ENCODE results near the gene EIF2D. TPM values are rescaled to one million over a fixed set of nuclear protein-coding genes. Genes with fewer than 3 reads are reported as not detected.
"Not testable (repeated sequence)": the region's sequence is repeated elsewhere in the genome, so short reads cannot be mapped to it uniquely, and the experiment has no call there.

Gene EIF2D
- total RNA-seq, 1 experiment from 2014 or later, result 39.6 TPM

DNA sequence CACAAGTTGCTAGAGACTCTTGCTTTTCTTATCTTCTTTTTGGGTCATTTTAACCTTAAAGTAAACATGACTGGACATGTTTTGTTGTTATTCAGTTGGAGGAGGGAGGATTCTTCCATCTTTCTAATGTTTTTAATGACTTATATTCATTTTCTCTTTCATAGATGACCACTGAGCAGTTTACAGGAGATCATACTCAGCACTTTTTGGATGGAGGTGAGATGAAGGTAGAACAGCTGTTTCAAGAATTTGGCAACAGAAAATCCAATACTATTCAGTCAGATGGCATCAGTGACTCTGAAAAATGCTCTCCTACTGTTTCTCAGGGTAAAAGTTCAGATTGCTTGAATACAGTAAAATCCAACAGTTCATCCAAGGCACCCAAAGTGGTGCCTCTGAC lies 35.0 kb upstream of the EIF2D start:
- Histone ChIP-seq H3K27me3 (no peaks in the 10 kb centered on the region), H3K27ac (no peak overlapping the region), H3K4me1 (no peaks in the 10 kb centered on the region), H3K4me3 (no peak overlapping the region), H3K36me3 (peaks cover 13% of the 10 kb centered on the region; the same call in 1 of the 2 replicates), H3K9me3 (replicated peaks) (no peaks in the 10 kb centered on the region)
- no peak for DNase-seq

DNA sequence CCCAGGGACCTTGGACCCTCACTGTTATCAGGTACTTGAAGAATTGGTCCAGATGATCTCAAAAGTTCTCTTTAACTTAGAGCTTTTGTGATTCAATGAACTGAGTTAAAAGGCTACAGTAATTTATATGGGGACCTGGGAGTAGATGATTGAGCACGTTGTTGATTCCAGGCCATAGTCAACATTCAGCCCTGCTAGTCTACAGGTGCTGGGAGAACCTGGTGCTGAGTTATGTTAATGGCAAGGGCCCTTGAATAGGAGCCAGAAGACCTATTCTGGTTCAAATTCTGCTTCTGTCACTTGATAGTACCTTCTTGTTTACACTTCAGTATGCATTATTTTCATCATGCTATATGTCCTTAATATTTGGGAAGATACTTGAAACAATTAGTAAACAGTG lies 34.2 kb upstream of the EIF2D start:
- no peaks in the 10 kb centered on the region for H3K27me3 ChIP-seq
- peaks cover 3% of the 10 kb centered on the region; the same call in 1 of the 2 replicates for H3K4me1 ChIP-seq
- no peaks in the 10 kb centered on the region for H3K9me3 ChIP-seq (replicated peaks)
- no peak overlapping the region for H3K27ac ChIP-seq
- H3K4me3 ChIP-seq, result no peak overlapping the region
- no peak for DNase-seq
- peaks cover 13% of the 10 kb centered on the region; the same call in 1 of the 2 replicates for H3K36me3 ChIP-seq

DNA sequence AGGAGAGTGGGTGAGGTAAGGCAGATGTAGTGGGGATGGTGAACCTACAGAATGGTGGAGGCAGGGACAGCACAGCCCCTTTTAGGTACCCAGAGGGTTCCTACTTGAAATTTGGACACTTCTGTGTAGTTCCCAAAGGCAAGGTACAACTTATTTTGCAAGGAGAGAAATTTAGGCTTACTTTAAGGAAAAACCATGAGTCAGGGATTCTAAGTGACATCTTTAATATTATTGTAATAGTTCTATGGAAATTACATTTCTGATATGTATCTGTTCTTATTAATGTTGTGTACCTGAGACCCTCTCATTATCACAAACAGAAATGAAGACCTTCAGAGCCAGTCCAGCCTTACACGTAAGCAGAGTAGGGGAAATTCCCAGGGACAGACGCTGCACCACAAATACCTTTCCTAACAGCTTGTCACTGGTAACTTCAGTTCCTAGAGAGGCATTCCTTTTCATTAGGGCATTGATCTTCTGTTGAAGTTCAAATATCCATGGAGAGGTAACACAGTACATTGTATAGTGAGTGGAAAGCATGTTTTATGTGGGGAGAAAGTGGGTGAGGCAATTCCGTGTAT lies 30.9 kb upstream of the EIF2D start:
- H3K36me3 ChIP-seq, result peaks cover 8% of the 10 kb centered on the region; the same call in 1 of the 2 replicates
- H3K9me3 ChIP-seq (replicated peaks), result no peaks in the 10 kb centered on the region
- H3K27me3 ChIP-seq, result no peaks in the 10 kb centered on the region
- peaks cover 3% of the 10 kb centered on the region; the same call in 1 of the 2 replicates for H3K4me1 ChIP-seq
- no peak overlapping the region for H3K4me3 ChIP-seq
- H3K27ac ChIP-seq, result no peak overlapping the region
- DNase-seq, result no peak

DNA sequence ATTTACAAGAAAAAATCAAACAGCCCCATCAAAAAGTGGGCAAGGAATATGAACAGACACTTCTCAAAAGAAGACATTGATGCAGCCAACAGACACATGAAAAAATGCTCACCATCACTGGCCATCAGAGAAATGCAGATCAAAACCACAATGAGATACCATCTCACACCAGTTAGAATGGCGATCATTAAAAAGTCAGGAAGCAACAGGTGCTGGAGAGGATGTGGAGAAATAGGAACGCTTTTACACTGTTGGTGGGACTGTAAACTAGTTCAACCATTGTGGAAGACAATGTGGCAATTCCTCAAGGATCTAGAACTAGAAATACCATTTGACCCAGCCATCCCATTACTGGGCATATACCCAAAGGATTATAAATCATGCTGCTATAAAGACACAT lies 29.8 kb upstream of the EIF2D start:
- DNase-seq; H3K36me3 ChIP-seq; H3K27me3 ChIP-seq; H3K27ac ChIP-seq; H3K4me3 ChIP-seq; H3K4me1 ChIP-seq; H3K9me3 ChIP-seq (replicated peaks): not testable (repeated sequence)

DNA sequence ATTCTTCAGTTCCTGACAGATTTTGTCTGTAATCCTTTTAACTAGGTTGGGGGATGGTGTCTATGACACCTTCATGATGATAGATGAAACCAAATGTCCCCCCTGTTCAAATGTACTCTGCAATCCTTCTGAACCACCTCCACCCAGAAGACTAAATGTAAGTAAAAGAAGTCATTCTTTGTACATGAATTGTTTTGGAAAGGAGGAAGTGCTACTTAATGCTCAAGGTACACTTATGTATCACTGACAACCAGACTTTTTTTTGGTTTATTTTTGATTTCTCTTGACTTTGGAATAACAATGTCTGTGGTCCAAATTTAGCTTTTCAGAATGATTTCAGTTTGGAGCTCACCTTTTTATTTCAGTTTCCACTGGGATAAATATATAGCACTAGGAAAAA lies 25.3 kb upstream of the EIF2D start:
- Histone ChIP-seq H3K36me3 (no peaks in the 10 kb centered on the region), H3K27ac (no peak overlapping the region), H3K4me3 (no peak overlapping the region), H3K9me3 (replicated peaks) (no peaks in the 10 kb centered on the region), H3K4me1 (peaks cover 13% of the 10 kb centered on the region; the same call in 1 of the 2 replicates), H3K27me3 (no peaks in the 10 kb centered on the region)
- DNase-seq, result no peak

DNA sequence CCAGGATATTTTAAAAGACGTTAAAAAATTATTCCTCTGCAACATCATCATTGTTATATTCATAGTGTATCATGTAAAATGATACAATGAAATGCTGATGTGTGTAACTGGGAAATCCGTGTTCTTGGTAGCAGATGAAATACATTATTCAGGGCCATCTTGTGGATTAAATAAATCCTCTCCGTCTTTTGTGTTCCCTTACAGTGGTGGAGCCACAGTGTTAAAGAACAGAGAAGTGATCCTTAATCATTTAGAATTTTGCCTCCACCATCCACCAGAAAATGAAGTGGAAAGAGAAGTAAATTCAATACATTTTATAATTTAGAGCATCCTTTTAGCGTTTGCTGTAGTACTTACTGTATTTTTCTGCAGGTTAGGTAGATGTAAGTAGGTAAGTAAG lies 24.4 kb upstream of the EIF2D start:
- Histone ChIP-seq H3K36me3 (no peaks in the 10 kb centered on the region), H3K27ac (no peak overlapping the region), H3K4me3 (peak overlapping the region; percentile 80; the same call in 1 of the 2 replicates), H3K9me3 (replicated peaks) (no peaks in the 10 kb centered on the region), H3K4me1 (peaks cover 12% of the 10 kb centered on the region; the same call in 1 of the 2 replicates), H3K27me3 (no peaks in the 10 kb centered on the region)
- DNase-seq, result no peak

DNA sequence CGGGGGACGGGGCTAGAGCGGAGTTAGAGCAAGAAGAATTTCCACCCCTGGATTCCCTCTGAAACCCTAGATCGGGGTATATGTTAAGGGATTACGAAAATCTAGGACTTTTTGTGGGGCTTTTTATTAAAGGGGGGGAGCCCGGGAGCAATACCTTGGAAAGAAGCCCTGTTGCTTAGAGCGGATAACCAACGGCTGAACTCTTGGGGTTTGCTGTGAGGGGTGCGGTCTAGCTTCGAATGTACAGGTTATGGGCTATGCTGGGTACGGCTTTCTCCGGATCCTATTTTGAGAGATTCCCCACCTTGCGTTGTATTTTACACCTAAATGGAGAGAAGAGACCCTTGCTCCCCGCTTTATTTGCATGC lies 23.7 kb upstream of the EIF2D start:
- H3K4me3 ChIP-seq, result peak overlapping the region; percentile 80
- DNase-seq, result peak; percentile 28 to 45
- peaks cover 14% of the 10 kb centered on the region; the same call in 1 of the 2 replicates for H3K4me1 ChIP-seq
- no peaks in the 10 kb centered on the region for H3K27me3 ChIP-seq
- peak overlapping the region; percentile 59; the same call in 1 of the 2 replicates for H3K27ac ChIP-seq
- H3K36me3 ChIP-seq, result no peaks in the 10 kb centered on the region
- H3K9me3 ChIP-seq (replicated peaks), result no peaks in the 10 kb centered on the region

DNA sequence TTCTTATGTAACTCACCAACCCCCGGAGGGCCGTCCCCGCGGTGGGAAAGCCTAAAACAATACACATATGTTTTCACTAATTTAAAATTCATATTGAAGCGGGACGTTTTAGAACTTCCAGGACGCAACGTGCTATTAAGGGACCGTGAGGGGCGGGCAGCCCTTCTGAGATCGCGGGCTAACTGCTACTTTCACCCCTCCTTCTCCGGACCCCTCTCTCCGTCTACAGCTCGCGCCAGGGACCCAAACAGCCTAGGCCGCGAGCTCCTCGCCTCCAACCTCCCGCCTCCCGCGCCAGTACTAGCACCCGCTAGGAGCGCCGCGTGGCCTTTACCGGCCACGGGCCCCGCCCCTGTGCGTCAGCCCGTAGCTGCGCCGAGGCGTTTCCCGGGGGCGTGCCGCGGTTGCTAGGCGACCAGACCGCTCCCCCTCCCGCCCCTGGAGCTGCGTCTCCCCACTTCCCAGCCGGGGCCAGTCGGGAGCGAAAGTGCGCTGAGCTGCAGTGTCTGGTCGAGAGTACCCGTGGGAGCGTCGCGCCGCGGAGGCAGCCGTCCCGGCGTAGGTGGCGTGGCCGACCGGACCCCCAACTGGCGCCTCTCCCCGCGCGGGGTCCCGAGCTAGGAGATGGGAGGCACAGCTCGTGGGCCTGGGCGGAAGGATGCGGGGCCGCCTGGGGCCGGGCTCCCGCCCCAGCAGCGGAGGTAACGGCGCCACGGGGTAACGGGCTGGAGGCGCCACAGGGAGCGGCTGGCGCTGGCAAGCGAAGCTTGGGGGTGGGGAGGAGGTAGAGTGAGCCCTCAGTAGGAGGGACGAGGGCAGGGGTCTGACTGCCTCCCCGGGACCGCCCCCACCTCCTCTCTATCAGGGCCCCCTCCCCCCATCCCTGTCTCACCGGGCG lies 23.1 kb upstream of the EIF2D start, which contains the start of gene DYRK3:
Gene DYRK3, plus strand, starts transcription at position 457 of the 898 bp plus-strand sequence. Its CDS starts 168 bp downstream, at position 625.
- Histone ChIP-seq H3K4me3 (peak within 1 kb of the TSS; percentile 80), H3K36me3 (no peaks in the 10 kb centered on the region), H3K4me1 (peaks cover 14% of the 10 kb centered on the region; the same call in 1 of the 2 replicates), H3K27ac (peak within 1 kb of the TSS; percentile 59), H3K27me3 (no peaks in the 10 kb centered on the region), H3K9me3 (replicated peaks) (no peaks in the 10 kb centered on the region)
- peak; percentile 97 to 98 for DNase-seq

DNA sequence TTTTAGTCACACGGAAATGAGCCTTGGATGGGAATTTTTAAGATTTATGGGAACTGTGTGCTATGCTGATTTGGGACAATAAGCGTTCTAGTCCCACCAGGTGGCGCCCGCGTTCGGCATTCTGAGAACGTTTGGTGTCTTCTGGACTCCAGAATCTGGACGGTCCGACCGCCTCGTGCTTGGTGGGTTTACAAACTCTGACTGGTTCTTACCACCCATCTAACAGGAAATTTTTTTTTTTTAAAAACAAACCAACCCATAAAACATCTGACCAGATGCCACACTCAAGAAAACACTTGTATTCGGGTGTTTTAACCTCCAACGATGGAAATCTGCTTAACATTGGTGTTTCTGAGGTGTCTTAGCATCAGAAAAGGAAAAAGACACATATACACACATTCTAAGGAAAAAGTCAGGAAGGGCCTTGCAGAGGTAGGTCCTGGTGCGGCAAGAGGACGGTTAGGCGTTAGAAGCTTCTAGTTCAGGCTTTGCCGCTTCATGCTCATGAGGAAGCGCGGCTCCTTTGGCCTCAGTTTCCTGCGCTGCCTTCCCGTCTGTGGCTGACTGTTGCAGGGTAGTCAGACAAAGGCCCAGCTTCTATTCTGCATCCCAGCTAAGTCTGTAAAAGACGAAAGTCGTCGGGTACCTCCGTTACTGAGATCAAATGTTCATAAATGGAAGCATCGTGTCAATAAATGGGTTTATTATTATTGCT lies 22.3 kb upstream of the EIF2D start:
- H3K4me1 ChIP-seq, result peaks cover 14% of the 10 kb centered on the region; the same call in 1 of the 2 replicates
- no peaks in the 10 kb centered on the region for H3K27me3 ChIP-seq
- H3K9me3 ChIP-seq (replicated peaks), result no peaks in the 10 kb centered on the region
- DNase-seq, result peak; percentile 89 to 97
- H3K27ac ChIP-seq, result peak overlapping the region; percentile 59
- no peaks in the 10 kb centered on the region for H3K36me3 ChIP-seq
- H3K4me3 ChIP-seq, result peak overlapping the region; percentile 80

DNA sequence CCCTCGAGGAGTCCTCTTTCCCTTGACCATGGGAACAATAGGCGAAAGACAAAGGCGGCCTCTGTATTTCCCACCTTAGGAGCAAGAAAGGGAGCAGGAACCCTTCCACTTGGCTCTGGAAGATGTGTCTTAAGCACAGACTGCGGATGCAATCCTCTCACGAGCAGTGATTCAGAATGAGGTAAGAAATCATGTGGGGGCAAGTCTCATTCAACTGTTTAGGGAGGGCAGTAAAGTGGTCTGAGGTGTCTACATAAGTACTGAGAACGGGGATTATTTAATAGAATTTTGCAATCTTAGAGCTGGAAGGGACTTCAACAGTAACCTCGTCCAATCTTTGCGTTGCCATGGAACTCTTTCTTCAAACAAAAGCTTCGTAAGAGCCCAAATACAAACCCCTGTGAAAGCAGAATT lies 21.4 kb upstream of the EIF2D start:
- Histone ChIP-seq H3K27ac (no peak overlapping the region), H3K36me3 (no peaks in the 10 kb centered on the region), H3K4me3 (no peak overlapping the region), H3K9me3 (replicated peaks) (no peaks in the 10 kb centered on the region), H3K27me3 (no peaks in the 10 kb centered on the region), H3K4me1 (peaks cover 14% of the 10 kb centered on the region; the same call in 1 of the 2 replicates)
- DNase-seq, result no peak

DNA sequence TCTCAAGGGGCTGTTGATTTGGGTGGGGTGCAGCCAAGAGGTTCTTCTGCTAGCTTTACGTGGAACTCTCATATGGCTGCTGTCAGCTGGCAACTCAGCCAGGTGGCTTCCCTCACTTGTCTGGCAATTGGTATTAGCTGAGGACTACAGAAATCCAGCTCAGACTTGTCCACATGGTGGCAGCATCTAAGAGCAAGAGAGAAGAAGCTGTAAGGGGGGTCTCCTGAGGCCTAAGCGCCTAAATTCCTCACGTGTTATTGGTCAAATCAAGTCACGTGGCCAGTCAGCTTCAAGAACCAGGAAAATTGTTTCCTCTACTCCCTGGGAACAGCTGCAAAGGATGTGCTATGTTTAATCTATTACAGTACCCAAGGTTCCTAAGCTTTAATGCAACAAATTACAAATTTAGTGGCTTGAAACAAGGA lies 18.8 kb upstream of the EIF2D start:
- Histone ChIP-seq H3K9me3 (replicated peaks) (no peaks in the 10 kb centered on the region), H3K27ac (no peak overlapping the region), H3K36me3 (no peaks in the 10 kb centered on the region), H3K4me1 (0 out of 2 replicates have a peak, but pooled peaks cover 4% of the 10 kb centered on the region), H3K4me3 (no peak overlapping the region), H3K27me3 (no peaks in the 10 kb centered on the region)
- peak; percentile 95 to 99 for DNase-seq

DNA sequence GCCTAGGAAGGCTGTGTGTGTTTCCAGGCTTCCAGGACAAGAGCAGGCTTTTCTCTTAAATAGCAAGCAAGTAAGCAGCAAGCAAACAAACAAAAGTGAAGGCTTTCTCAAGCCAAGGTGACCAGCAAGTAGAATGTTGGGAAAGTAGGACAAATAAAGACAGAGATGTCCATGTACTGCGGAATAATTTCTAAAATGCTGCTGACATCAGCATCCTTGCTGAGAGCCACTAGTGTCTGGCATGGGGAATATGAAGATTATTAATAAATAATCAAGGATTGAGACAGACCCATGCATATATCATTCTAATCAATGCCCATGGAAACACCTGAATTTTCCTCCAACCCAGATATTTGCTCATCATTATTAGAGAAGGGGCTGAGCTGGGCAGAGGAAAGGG lies 16.7 kb upstream of the EIF2D start:
- Histone ChIP-seq H3K9me3 (replicated peaks) (no peaks in the 10 kb centered on the region), H3K36me3 (no peaks in the 10 kb centered on the region), H3K27me3 (no peaks in the 10 kb centered on the region), H3K4me1 (0 out of 2 replicates have a peak, but pooled peaks cover 4% of the 10 kb centered on the region), H3K4me3 (no peak overlapping the region), H3K27ac (no peak overlapping the region)
- DNase-seq, result no peak

DNA sequence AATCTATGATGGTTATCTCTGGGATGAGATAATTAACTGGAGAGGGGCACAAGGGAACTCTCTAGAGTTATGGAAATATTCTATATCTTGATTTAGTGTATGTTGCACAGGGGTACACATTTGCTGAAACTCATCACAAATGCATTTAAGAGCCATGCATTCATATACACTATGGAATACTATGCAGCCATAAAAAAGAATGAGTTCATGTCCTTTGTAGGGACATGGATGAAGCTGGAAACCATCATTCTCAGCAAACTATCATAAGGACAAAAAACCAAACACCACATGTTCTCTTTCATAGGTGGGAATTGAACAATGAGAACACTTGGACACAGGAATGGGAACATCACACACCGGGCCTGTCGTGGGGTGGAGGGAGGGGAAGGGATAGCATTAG lies 14.1 kb upstream of the EIF2D start:
- not testable (repeated sequence) for H3K36me3 ChIP-seq; H3K4me3 ChIP-seq; H3K9me3 ChIP-seq (replicated peaks); H3K27me3 ChIP-seq; H3K4me1 ChIP-seq; H3K27ac ChIP-seq; DNase-seq

DNA sequence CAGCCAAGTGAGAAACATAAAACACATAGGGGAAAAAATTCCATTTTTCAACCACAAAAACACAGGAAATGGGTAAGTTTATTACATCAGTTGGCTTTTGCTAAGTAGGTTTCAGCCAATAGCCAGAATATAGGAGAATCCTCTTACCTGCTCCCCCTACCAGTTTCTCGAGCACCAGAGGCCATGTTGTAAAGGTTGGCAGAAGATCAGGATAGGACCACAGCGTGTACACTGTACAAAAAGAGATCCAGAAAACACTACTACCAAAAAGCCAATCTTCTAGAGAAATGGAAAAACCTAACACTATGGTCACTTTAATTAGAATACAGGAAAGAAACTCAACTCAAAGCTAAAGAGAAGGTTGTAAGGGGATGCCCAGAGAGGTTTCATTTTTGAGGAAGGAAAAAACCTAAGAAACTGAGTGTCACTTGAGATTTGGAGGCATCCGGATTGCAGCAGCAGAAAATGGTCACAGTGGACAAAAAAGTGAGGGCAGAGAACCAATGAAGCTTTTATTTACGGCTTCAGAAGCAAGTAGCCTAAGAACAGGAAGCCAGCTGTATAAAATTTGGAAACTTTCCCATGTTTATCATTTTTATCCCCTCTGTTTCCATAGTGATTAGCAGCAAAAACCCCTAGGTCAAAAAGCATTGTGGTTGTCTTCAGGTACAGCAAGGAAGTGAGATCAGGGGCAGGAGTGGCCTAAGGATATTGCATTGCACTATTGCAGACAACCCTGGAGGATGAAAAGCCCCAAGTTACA lies 2.9 kb downstream of the EIF2D start:
- Histone ChIP-seq H3K4me3 (no peak overlapping the region), H3K4me1 (0 out of 2 replicates have a peak, but pooled peaks cover 3% of the 10 kb centered on the region), H3K27me3 (no peaks in the 10 kb centered on the region), H3K9me3 (replicated peaks) (no peaks in the 10 kb centered on the region), H3K36me3 (peaks cover 5% of the 10 kb centered on the region; the same call in 1 of the 2 replicates), H3K27ac (no peak overlapping the region)
- DNase-seq, result no peak

Data from SJCRH30 (cell line).